Measurements from ENCODE around the gene ROBO1. TPM values are rescaled to one million over a fixed set of nuclear protein-coding genes. Genes with fewer than 3 reads are reported as not detected.

Gene ROBO1
- total and polyA plus RNA-seq, 4 donors, result 1.0 to 30.3 (median 3.9) TPM

DNA sequence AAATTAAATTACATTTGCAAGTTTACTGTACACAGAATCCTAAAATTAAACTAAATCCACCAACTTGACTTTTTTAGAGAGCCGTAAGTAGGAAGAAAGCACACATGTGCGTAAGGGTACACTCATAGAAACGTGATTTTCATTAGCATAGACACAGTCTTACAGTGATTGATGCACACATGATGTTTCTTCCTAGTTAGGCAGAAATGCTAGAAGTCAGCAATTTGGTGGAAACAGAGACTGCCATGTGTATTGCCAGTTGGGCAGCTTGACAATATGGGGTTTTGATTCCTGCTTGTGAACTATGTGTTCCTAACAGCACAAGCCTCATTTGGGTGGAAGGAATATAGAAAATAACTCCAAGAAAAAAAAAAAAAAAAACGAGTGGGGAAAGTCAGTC is 878.5 kb downstream of the ROBO1 start:
- Histone ChIP-seq H3K9ac (ENCODE audit: low read depth in 1 of 2, low read length in 2 of 2) (no peak overlapping the region), H3K36me3 (ENCODE audit: control insufficient read depth in 4 of 4, insufficient read depth in 3 of 4, low read depth in 1 of 4, low read length in 3 of 4) (no peaks in the 10 kb centered on the region), H3K27ac (ENCODE audit: low read depth in 1 of 2, low read length in 2 of 2) (no peak overlapping the region), H3K4me3 (ENCODE audit: low read depth in 1 of 3, low read length in 3 of 3) (no peak overlapping the region), H3K4me1 (ENCODE audit: control insufficient read depth in 4 of 4, insufficient read depth in 4 of 4, low read length in 3 of 4) (no peaks in the 10 kb centered on the region), H3K27me3 (ENCODE audit: control insufficient read depth in 4 of 4, insufficient read depth in 4 of 4, low read length in 3 of 4) (no peaks in the 10 kb centered on the region), H3K9me3 (ENCODE audit: control insufficient read depth in 4 of 4, low read length in 3 of 4) (no peaks in the 10 kb centered on the region)
- TF ChIP-seq EGR1 (IDR thresholded peaks at IDR 0.05; ENCODE audit: low read depth in 2 of 2) (no peak), RXRA (IDR thresholded peaks at IDR 0.05) (no peak), RAD21 (IDR thresholded peaks at IDR 0.05) (no peak), FOXA1 (IDR thresholded peaks at IDR 0.05) (no peak), TAF1 (conservative IDR thresholded peaks at IDR 0.05) (no peak), YY1 (IDR thresholded peaks at IDR 0.05) (no peak), FOXA2 (IDR thresholded peaks at IDR 0.05) (no peak), SP1 (IDR thresholded peaks at IDR 0.05) (no peak), HNF4G (IDR thresholded peaks at IDR 0.05) (no peak), HNF4A (conservative IDR thresholded peaks at IDR 0.05) (no peak), JUND (IDR thresholded peaks at IDR 0.05) (no peak), NR2F2 (IDR thresholded peaks at IDR 0.05) (no peak)
- TF ChIP-seq, protein P1, sequence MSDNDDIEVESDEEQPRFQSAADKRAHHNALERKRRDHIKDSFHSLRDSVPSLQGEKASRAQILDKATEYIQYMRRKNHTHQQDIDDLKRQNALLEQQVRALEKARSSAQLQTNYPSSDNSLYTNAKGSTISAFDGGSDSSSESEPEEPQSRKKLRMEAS (IDR thresholded peaks at IDR 0.05), result no peak
- TF ChIP-seq, protein P2, sequence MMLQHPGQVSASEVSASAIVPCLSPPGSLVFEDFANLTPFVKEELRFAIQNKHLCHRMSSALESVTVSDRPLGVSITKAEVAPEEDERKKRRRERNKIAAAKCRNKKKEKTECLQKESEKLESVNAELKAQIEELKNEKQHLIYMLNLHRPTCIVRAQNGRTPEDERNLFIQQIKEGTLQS (IDR thresholded peaks at IDR 0.05), result no peak
- TF ChIP-seq, protein P3, sequence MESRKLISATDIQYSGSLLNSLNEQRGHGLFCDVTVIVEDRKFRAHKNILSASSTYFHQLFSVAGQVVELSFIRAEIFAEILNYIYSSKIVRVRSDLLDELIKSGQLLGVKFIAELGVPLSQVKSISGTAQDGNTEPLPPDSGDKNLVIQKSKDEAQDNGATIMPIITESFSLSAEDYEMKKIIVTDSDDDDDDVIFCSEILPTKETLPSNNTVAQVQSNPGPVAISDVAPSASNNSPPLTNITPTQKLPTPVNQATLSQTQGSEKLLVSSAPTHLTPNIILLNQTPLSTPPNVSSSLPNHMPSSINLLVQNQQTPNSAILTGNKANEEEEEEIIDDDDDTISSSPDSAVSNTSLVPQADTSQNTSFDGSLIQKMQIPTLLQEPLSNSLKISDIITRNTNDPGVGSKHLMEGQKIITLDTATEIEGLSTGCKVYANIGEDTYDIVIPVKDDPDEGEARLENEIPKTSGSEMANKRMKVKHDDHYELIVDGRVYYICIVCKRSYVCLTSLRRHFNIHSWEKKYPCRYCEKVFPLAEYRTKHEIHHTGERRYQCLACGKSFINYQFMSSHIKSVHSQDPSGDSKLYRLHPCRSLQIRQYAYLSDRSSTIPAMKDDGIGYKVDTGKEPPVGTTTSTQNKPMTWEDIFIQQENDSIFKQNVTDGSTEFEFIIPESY (IDR thresholded peaks at IDR 0.05), result no peak
- TF ChIP-seq, protein P4, sequence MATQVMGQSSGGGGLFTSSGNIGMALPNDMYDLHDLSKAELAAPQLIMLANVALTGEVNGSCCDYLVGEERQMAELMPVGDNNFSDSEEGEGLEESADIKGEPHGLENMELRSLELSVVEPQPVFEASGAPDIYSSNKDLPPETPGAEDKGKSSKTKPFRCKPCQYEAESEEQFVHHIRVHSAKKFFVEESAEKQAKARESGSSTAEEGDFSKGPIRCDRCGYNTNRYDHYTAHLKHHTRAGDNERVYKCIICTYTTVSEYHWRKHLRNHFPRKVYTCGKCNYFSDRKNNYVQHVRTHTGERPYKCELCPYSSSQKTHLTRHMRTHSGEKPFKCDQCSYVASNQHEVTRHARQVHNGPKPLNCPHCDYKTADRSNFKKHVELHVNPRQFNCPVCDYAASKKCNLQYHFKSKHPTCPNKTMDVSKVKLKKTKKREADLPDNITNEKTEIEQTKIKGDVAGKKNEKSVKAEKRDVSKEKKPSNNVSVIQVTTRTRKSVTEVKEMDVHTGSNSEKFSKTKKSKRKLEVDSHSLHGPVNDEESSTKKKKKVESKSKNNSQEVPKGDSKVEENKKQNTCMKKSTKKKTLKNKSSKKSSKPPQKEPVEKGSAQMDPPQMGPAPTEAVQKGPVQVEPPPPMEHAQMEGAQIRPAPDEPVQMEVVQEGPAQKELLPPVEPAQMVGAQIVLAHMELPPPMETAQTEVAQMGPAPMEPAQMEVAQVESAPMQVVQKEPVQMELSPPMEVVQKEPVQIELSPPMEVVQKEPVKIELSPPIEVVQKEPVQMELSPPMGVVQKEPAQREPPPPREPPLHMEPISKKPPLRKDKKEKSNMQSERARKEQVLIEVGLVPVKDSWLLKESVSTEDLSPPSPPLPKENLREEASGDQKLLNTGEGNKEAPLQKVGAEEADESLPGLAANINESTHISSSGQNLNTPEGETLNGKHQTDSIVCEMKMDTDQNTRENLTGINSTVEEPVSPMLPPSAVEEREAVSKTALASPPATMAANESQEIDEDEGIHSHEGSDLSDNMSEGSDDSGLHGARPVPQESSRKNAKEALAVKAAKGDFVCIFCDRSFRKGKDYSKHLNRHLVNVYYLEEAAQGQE (IDR thresholded peaks at IDR 0.05), result no peak
- TF ChIP-seq, protein P5, sequence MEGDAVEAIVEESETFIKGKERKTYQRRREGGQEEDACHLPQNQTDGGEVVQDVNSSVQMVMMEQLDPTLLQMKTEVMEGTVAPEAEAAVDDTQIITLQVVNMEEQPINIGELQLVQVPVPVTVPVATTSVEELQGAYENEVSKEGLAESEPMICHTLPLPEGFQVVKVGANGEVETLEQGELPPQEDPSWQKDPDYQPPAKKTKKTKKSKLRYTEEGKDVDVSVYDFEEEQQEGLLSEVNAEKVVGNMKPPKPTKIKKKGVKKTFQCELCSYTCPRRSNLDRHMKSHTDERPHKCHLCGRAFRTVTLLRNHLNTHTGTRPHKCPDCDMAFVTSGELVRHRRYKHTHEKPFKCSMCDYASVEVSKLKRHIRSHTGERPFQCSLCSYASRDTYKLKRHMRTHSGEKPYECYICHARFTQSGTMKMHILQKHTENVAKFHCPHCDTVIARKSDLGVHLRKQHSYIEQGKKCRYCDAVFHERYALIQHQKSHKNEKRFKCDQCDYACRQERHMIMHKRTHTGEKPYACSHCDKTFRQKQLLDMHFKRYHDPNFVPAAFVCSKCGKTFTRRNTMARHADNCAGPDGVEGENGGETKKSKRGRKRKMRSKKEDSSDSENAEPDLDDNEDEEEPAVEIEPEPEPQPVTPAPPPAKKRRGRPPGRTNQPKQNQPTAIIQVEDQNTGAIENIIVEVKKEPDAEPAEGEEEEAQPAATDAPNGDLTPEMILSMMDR (IDR thresholded peaks at IDR 0.05; ENCODE audit: low read depth, low read length, missing input control), result no peak
- no peak for DNase-seq (ENCODE audit: low spot score)
- 84% methylated on average over 4 of the region's 4 CpGs for WGBS

DNA sequence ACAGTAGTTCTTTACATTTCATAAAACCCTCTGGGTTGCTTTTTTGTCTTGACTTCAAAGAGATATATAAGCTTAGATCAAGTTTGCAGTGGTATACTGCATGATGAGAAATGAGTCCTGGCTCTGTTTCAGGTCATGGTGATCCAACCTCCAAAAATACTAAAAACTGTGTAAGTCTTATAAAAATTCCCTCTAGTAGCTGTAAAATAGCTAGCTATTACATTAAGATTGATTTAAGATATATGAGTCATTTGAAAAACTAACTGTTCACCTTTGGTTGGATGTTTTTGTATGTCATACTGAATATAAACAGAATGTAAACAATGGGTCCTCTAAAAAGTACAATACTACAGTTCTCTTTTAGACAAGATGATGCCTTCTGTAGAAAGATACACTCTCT is 879.2 kb downstream of the ROBO1 start:
- Histone ChIP-seq H3K27me3 (ENCODE audit: control insufficient read depth in 4 of 4, insufficient read depth in 4 of 4, low read length in 3 of 4) (no peaks in the 10 kb centered on the region), H3K9me3 (ENCODE audit: control insufficient read depth in 4 of 4, low read length in 3 of 4) (no peaks in the 10 kb centered on the region), H3K27ac (ENCODE audit: low read depth in 1 of 2, low read length in 2 of 2) (no peak overlapping the region), H3K36me3 (ENCODE audit: control insufficient read depth in 4 of 4, insufficient read depth in 3 of 4, low read depth in 1 of 4, low read length in 3 of 4) (no peaks in the 10 kb centered on the region), H3K4me1 (ENCODE audit: control insufficient read depth in 4 of 4, insufficient read depth in 4 of 4, low read length in 3 of 4) (no peaks in the 10 kb centered on the region), H3K9ac (ENCODE audit: low read depth in 1 of 2, low read length in 2 of 2) (no peak overlapping the region), H3K4me3 (ENCODE audit: low read depth in 1 of 3, low read length in 3 of 3) (no peak overlapping the region)
- DNase-seq (ENCODE audit: low spot score), result no peak
- TF ChIP-seq HNF4A (conservative IDR thresholded peaks at IDR 0.05) (no peak), NR2F2 (IDR thresholded peaks at IDR 0.05) (no peak), RXRA (IDR thresholded peaks at IDR 0.05) (no peak), FOXA1 (IDR thresholded peaks at IDR 0.05) (no peak)
